HG02973 (cell line): ENCODE measurements around the gene PA2G4.

Experiments
- ATAC-seq: cut with Tn5 transposase; IDR thresholded peaks from one replicate; pipeline ENCODE4 v1.9.1; 2021; ENCODE audit warnings: moderate library complexity; ENCODE audit not compliant: unreplicated experiment

Gene PA2G4

DNA sequence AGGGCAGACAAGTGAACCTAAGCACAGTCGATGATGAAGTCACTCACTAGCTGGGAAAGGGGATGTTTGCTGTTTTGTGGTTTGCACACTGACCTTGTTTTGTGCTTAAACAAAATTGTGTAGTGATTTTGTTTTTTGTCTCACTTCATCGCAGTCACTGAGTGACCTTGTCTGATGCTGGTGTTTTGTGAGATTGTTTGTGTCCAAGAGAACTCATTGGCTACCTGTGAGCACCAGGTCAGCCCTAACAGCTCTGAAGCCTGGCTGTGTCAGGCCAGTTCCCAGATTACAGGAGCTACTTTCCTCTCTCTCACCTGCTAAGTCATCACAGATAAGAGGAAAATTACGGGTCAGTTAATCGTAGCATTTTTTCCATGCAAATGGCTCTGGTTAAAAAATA lies 19.8 kb downstream of the PA2G4 start:
- no peak for ATAC-seq

DNA sequence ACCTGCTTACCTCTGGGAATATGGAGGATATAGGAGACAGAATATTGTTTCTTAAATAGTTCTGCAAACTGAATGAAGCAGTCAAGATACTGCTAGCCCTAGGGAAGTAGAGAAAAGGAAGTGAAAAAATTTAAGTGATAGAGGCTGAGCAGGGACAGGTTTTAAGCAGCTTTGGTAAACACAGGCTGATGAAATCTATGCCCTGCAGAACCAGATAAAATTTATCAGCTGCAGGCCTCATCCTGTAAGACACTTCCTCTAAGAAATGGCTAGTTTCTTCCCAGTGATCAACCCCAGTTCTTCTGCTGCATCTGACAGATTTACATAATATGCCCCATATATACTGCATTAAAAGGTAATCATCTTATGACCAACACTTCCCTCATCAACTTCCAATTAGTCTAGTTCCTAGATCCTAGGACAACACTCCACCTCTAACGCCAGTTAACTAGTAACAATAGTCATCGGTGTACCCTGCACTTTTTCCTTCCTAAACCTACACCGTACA lies 22.4 kb downstream of the PA2G4 start:
- ATAC-seq: no peak

DNA sequence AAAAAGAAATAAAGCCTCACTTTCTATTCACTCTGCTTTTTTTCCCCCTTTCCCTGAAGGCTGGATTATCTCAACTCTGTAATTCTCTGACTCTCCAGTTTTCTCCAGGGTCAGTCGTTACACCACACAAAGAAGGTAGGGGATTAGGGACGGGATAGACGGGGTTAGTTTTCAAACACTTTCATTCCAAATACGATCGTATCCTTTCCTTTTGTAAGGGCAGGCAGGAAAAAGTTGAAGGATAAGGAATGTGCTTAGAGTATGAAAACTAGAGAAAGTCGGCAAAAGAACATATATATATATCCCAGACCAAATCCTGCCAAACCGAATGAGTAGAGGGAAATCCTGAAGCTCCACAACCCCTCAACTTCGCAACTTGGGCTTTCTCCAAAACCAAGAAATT lies 23.1 kb downstream of the PA2G4 start:
- ATAC-seq: no peak

DNA sequence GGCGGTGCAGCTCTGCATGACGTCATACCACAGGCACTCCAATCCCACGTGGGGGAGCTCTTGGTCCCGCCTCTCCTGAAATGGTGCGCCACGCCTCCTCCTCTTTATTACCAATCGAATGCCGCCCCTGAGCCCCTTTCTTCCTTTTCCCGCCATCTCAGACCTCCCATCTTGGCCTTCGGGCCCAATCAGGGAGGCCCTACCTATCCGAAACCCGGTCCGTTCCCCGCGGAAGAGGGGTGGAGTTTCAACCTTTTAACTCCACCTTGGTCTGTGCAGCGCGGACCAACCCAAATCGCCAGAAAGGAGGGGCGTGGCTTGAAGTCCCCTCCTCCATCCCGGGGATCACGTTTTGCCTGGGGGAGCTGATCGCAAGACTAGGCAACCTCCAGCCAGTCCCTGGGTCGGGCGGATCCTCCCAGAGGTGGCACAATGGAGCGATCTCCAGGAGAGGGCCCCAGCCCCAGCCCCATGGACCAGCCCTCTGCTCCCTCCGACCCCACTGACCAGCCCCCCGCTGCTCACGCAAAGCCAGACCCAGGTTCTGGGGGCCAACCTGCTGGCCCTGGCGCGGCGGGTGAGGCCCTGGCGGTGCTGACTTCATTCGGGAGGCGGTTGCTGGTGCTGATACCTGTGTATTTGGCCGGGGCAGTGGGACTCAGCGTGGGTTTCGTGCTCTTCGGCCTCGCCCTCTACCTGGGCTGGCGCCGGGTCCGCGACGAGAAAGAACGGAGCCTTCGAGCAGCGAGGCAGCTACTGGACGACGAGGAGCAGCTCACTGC lies 23.7 kb downstream of the PA2G4 start, which contains the start of gene ESYT1:
Gene ESYT1 (plus strand): TSS at position 380 of the 782 bp plus-strand sequence. CDS start 53 bp downstream, at position 433.
- peak; percentile 89 for ATAC-seq

DNA sequence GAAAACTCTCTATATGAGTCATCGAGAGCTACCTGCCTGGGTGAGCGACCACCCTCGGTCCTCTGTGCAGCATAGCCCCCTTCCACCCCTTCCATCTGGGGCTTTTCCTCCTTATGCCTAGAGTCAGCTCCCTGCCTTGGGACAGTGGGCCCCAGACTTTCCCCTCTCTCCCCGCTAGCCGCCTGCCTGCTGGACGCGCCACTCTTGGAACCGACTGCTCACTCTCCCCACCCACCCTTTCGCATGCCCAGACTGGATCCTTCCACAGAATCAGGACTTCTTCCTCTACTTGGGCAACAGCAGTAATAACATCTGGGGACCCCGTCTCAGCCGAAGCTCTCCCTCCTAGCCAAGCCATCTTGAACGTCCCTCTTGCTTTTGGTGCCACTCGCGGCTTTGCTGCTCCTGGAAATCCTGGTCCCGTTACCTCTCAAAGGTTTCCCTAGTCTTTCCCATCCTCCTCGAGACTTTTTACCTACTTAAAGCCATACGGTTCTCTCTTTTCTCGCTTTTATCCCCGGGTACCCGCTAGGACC lies 24.4 kb downstream of the PA2G4 start:
- no peak for ATAC-seq

DNA sequence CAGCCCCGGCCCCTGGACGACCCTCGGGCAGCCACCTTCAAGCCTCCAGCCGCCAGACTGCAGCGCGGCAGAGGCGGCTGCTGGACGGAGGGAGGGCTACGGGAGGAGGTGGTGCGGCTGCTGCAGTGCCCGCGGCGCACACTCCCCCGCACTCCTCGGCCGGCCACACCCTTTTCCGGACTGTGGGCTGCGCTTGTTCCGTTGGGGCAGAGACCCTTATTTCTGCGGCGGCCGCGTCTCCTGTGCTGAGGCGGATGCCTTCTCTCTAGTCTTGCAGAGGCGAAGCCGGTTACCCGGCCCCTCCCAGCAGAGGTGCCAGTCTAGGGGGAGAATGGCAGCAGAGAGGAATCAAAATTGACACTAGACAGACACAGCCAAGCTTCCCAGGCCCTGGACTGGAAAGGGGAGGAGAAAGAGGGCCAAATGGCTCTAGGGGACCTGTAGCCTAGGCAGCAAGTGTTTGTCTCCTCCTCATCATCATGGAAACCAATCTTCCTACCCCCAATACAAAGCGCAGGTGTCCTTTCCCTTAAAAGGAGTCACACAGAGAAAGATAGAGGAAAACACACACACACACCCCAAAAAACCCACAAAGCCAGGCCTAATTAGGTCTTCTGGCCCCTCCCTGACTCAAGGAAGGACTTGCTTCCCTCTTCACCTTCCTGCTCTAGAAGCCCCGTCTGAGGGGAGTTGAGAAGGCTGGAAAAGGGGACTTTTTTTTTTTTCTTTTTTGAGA lies 25.0 kb downstream of the PA2G4 start:
- ATAC-seq: peak; percentile 25

DNA sequence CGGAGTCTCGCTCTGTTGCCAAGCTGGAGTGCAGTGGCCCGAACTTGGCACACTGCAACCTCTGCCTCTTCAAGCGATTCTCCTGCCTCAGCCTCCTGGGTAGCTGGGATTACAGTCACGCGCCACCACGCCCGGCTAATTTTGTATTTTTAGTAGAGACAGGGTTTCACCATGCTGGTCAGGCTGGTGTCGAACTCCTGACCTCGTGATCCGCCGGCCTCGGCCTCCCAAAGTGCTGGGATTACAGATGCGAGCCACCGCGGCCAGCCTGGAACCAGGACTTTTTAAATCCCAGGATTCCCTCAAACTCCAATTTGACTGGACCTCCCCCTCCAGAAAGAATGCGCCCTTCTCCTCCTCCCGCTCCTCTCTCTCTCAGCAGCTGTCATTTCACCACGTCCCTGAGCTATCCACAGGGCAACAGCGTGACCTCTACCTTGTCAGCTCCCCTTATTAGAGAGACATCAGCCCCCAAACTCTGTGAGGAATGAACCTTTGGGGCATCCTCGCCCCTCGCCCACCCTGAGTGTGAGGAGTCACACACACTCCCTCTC lies 25.7 kb downstream of the PA2G4 start:
- ATAC-seq: no peak

DNA sequence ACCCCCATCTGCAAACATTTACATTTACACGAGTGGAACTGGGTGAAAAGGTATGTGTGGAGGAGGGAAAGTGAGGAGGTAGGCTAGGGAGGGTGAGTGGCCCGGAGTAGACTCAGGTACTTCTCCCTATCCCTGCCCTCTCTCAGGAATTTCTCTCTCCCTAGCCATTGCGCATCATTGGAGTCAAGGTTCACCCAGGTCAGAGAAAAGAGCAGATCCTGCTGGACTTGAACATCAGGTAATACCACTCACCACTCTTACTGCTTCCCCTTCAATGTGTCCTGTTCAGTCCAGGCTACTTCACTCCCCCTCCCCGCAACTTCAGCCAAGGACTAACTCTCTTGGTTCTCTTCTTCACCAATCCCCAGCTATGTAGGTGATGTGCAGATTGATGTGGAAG lies 26.5 kb downstream of the PA2G4 start:
- ATAC-seq: no peak

DNA sequence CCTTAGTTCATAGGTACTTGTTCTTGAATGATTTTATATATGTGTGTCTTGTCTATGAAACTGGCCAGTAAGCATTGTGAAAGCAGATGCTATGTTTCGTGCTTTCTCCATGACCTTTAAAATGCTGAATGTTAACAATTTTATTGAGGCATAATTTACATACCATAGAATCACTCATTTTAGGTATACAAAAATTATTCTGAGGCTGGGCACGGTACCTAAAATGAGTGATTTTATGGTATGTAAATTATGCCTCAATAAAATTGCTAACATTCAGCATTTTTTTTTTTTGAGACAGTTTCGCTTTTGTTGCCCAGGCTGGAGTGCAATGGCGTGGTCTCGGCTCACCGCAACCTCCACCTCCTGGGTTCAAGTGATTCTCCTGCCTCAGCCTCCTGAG lies 30.5 kb downstream of the PA2G4 start:
- ATAC-seq: no peak

DNA sequence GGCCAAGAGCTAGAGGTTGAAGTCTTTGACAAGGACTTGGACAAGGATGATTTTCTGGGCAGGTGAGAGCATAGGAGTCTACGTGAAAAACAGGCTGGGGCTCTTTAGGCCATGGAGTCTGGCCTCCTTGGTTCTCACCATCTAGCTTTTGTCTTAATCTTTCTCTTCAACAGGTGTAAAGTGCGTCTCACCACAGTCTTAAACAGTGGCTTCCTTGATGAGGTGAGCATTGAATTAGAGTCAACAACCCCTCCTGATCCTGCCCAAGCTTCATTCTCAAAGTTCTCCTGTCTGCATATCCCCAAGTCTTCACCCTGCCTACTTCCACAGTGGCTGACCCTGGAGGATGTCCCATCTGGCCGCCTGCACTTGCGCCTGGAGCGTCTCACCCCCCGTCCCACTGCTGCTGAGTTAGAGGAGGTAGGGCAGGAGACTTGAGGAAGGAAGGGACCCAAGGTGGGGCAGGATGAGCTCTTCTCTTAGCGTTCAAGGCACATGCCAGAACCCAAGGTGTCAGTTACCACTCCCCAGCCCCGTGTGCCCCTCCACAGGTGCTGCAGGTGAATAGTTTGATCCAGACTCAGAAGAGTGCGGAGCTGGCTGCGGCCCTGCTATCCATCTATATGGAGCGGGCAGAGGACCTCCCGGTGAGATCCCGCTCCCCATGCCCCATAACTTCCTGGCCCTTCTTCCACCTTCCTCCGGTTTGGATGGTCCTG lies 33.7 kb downstream of the PA2G4 start:
- ATAC-seq: no peak

DNA sequence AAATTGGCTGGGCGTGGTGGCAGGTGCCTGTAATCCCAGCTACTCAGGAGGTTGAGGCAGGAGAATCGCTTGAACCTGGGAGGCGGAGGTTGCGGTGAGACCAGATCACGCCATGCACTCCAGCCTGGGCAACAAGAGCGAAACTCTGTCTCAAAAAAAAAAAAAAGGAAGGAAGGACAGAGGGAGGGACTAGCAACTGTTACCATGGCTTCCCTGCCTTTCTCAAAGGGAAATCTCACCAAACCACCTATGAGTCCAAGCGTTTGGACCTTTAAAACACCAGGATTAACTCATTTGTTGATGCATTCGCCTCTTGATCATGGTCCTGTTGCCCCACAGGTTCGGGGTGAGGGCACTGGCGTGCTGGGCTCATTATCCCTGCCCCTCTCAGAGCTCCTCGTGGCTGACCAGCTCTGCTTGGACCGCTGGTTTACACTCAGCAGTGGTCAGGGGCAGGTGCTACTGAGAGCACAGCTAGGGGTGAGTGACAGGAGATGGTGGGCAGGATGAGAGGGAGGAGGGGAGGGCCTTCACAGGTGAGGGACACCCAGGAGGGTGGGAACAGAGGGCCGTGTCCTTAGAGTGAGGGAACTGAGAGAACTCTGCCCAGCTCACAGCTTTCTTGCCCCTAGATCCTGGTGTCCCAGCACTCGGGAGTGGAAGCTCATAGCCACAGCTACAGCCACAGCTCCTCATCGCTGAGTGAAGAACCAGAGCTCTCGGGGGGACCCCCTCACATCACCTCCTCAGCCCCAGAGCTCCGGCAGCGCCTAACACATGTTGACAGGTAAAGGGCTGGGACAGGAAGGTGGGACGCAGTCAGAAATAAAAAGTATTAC lies 37.8 kb downstream of the PA2G4 start:
- no peak for ATAC-seq

DNA sequence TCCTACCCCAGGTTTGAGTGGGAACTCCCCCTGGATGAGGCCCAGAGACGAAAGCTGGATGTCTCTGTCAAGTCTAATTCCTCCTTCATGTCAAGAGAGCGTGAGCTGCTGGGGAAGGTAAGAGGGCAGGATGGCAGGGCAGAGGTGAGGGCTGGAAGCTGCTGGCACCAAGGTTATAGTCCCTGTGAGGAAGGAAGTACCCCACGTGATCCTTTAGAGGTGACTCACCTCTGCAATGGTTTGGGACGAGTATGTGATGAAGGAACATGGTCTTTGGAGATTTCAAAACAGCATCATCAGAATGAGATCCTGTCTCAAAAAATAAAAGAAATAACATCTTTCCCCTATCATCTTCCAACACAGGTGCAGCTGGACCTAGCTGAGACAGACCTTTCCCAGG lies 38.9 kb downstream of the PA2G4 start:
- no peak for ATAC-seq

DNA sequence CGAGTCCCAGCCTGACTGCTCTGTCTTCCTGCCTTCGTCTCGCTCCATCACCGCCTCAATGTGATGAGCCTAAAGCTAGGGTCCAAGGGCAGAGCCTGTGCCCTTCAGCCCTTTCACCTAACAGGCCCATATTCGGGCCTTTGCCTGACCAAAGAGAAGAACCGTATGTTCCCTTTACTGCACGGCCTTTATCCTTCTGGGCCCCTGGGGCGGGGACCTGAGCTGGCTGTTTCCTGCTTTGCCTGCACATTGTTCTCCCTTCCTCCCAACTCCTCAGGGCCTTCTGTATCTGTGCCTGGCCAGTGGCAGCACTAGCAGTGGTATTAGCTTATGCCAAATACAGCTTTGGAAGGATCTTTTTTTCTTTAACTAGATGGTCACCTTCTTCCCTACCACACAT lies 39.5 kb downstream of the PA2G4 start:
- no peak for ATAC-seq

DNA sequence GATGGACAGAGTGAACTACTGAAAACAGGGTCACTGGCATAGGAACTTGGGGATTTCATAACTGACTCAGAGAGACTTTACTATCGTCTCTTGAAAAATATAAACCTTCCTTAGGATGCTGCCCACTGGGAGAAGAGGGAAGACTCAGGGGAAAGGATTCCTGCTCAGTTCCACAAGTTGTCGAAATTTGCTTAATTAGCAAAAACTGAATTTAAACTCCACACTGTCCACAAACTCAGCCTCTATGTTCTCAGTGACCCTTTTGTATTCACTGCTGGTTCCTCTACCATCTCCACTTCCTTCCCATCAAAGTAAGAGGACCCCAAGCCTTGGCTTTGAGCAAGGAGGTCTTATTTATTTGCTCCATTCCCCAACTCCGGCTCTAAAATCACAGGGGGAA lies 40.9 kb downstream of the PA2G4 start:
- no peak for ATAC-seq

DNA sequence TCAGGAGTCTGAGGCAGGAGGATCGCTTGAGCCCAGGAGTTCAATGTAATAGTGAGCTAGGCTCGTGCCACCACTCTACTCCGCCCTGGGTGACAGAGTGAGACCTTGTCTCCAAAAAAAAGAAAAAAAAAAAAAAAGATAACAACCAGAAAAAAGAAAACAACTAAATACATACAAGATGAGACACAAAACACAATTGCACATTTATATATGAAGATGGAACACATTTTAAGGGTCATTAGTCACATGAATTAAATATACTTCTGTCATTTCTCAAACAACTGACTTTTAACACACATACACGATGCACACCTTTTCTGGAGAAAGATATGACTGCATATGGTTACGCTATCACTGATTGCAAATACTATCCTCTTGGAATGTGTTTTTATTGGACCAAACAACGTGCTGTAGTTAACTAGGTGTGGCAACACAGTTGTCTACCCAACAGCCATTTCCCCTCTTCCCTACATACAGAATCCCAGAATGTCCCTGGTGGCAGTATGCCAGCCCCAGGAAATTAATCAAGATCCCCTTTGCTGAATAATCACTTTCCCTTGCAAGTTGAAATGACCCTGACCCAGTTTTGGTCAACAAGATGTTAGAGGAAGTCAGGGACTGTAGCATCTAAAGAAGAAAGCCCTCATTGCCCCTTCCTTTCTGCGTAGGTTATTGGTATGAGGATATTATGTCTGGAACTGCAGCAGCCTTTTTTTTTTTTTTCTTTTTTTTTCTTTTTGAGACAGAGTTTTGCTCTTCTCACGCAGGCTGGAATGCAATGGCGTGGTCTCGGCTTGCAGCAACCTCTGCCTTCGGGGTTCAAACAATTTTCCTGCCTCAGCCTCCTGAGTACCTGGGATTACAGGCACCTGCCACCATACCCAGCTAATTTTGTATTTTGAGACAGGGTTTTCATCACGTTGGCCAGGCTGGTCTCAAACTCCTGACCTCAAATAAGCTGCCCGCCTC lies 42.4 kb downstream of the PA2G4 start:
- no peak for ATAC-seq

DNA sequence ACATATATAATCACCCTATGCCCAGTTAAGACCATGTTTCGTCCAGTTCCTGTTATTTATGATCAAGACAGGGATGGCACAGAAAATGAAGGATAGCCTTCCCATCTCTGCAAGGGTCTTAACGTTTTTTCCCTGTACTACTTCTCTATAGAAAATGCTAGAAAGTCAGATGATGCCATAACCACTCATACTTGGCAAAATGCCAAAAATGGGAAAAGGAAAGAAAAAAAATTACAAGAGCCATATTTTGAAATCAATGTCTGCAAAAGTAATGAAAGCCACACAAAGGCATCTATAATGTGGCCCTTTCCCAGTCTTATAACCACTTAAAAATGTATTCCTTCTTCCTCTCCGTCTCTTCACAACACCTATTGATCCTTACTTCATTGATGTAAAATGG lies 46.2 kb downstream of the PA2G4 start:
- no peak for ATAC-seq

DNA sequence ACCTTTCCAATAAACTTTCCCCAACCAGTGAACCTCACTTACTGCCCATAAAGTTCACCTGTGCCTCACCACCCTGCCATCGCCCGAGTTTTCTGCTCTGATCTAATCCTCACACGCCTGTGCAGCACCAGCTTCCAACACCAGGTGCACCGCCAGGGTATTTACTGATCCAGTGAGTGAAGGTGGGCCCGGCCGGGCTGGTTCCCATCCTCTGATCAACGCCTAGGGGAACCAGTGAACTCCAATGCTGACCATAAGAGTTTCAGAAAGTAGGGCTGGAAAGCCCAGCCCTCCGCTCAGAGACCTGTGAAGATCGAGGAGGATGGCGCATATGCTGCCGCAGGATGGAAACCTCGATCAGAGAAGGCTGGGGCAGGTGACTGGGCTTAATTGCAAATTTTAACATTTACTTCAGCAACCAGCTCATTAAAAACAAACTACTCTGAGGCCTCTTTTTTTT lies 47.3 kb downstream of the PA2G4 start:
- peak; percentile 50 for ATAC-seq

DNA sequence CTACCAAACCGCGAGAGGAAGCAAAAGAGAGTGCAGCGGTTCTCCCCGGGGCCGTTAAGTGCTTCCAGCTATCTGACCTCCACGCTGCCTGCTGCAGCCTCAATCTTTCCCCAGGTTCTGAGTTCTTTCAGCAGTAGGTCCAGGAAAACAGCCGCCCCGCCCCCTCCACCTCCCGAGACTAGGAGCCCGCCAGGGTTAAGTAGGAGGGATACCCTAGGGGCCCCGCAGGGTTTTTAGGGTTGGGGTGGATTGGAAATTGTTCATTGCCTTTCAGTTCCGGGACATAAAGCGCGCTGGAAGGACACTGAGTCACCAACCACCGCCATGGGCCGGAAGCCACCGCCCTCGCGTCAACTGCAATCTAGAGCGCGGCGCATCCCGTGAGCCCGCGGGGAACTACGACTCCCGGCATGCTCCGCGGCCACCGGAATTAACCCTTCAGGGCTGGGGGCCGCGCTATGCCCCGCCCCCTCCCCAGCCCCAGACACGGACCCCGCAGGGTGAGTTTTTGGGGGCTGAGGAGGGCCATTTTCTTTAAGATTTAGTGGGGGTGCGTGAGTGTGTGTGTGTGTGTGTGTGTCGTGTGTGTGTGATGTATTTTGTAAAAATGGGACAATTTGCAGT lies 47.9 kb downstream of the PA2G4 start, which contains the start of gene MYL6B:
Gene MYL6B (plus strand): TSS at position 456 of the 624 bp plus-strand sequence. CDS start 1,332 bp downstream, outside the sequence.
- ATAC-seq: peak; percentile 76
